HG03025 (cell line): ENCODE results near the gene FOXE3.

ENCODE experiments used
- ATAC-seq: cut with Tn5 transposase; IDR thresholded peaks from one replicate; pipeline ENCODE4 v1.9.1; 2021; ENCODE audit warnings: mild to moderate bottlenecking, moderate library complexity; ENCODE audit not compliant: unreplicated experiment, low FRiP score

Gene FOXE3

GRCh38 chr1:47403321-47403910, 12.7 kb upstream of the FOXE3 start:
- no peak for ATAC-seq

DNA sequence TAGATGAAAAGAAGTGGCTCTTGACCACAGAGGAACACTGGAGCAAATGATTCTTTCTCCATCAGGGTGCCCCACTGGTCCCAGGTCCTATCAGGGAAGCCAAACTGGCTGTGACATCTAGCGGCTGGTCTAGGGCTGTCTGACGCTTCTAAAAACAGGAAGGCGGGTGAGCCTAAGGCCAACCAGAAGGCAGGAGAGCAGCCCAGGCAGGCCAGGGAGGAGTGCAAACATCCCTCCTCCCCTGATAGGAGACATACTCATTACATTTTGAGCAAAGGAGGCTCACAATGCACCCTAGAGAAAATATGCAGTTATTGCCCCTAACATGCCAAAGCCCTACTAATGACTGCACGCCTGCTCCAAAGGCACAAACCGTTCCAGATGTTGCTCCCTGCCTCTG, 10.4 kb upstream of the FOXE3 start:
- ATAC-seq: no peak

DNA sequence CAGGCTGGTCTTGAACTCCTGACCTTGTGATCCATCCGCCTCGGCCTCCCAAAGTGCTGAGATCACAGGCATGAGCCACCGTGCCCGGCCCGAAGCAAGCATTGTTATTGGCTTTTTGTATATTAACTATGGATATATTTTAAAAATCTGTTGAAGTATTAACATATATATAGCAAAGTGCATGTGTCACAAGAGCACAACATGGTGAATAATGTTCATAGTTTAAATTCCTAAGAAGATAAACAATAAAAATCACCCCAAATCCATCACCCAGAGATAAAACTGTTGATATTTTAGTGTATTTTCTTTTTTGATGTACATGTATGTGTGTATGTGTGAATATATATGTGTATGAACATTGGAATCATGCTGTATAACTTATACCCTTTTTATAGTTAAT, 9.1 kb upstream of the FOXE3 start:
- ATAC-seq: no peak

DNA sequence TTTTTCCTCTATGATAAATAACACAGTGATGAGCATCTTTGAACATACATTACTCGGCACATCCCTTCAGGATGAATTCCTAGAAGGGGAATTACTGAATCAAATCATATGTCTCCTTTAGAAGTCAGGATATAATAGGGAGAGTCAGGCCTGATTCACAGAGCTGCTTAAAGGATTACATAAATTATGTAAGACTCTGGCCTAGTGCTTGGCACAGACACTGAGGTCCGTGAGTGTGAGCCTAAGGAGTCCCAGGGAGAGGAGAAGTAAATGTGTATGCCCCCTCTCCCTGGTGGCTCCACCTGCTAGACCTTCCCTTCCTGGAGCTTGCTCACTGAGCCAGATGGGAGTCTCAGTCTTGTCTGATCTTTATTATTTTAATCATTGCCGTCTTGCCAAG, 8.6 kb upstream of the FOXE3 start:
- ATAC-seq: no peak

DNA sequence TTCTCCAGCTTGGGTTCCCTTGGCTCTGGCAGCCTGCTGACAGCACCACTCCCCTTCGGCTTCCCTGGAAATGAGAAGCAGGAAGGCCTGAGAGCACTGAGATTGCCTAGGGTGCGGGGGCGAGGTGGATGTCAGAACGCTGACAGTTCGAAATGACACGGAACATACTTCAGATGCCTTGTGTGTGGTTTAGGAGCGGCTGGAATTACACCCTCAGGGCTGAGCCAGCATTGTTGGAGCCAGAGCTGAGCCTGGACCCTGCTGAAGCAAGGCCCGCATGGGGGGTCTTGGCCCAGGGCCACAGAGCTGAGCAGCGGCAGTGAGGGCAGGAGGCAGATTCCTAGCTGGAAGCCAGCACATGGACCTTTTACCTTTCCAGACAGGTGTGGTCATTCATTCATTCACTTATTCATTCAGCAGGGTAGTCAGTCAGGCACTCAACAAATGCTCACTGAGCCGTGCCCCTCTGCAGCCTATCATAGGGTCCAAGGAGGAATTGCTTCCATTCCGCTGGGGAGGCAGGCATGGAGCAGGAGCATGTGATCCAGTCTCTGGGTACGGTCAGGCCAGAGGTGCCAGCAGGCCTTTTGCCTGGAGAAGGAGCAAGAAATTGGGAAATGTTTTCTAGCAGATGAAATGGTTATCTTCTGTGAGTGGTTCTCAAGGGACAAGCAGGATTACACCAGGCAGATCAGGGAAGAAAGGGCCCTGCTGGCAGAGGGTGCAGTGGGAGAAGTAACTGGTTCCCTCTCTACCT, 6.6 kb upstream of the FOXE3 start:
- ATAC-seq: no peak

DNA sequence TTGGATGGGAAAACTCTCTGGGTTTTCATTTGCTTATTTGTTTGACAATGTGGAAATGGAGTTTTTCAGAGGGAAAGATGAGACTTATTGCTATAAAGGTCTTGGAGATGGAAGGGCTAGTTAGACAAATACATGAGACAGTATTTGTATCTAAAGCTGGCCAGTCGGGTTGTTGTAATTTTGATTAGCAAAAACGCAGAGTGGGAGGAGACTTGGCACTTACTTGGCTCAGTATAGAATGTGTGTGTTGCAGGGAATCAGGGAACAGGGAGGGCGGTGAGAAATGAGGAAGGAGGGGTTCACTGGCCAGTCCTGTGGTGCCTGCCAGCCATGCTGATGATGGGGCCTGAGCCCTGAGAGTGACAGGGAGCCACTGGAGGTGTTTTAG, 6.0 kb upstream of the FOXE3 start:
- ATAC-seq: no peak

DNA sequence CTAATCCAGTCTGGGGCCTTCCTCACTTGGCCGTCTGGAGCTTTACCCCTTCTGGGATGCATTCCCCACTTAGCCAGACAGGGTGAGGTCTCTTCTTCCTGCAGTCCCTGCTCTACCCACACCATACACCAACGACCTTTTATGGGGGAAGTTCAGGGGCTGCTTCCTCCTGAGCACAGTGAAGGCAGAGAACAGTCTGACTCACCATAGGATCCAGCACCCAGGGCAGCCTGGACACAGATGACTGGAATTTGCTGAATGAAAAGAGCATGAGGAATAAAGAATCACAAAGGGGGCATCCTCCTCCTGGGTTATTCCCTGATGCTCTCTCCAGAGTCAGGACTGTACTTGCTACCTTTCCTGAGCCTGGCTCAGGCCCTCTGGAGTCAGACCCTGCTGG, 4.6 kb upstream of the FOXE3 start:
- no peak for ATAC-seq

GRCh38 chr1:47412437-47412836, 3.6 kb upstream of the FOXE3 start:
- no peak for ATAC-seq

- ATAC-seq: no peak
These were observed 459 bp downstream of the FOXE3 start for GRCh38 chr1:47416319-47417169.

DNA sequence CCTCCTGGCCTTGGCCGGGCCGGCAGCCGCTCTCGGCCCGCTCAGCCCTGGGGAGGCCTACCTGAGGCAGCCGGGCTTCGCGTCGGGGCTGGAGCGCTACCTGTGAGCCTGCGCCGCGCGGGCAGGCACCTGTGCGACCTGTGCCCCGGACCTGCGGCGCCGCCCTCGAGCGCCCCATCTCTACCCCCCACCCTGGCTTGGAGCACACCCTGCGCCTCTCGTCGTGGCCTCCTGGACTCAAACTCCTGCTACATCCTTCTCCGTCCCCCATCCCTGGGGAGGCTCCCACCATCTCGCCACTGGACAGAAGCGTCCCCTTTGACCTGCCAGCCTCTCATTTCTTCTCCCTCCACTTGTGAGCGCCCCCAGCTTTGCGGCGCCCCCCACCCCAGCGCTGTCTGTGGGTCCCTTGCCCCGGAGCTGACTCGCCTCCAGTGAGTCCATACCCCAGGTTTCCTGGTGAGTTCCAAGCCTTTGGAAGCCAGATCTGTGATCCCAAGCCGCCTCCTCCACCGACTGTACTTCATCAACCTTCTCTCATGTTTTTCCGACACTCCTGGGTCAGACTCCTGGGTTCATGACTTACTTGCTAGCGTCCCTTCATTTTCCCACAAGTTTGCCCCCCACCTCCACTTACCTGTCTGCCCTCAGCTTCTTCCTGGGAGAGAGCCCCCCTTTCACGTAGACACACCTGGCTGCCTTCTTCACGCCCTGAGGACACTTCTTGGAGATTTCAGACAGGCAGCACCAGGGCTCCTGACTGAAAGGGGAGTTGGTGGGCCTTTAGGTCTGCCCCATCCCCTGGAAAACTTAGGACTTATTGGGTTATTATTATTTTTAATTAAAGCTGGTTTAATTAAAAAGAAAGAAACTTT, 1.3 kb downstream of the FOXE3 start:
- no peak for ATAC-seq

- ATAC-seq: no peak
These were observed 2.0 kb downstream of the FOXE3 start for GRCh38 chr1:47418122-47418521.

GRCh38 chr1:47418681-47419325, 2.7 kb downstream of the FOXE3 start:
- ATAC-seq: no peak

- ATAC-seq: no peak
These were observed 4.5 kb downstream of the FOXE3 start for GRCh38 chr1:47420547-47420946.

DNA sequence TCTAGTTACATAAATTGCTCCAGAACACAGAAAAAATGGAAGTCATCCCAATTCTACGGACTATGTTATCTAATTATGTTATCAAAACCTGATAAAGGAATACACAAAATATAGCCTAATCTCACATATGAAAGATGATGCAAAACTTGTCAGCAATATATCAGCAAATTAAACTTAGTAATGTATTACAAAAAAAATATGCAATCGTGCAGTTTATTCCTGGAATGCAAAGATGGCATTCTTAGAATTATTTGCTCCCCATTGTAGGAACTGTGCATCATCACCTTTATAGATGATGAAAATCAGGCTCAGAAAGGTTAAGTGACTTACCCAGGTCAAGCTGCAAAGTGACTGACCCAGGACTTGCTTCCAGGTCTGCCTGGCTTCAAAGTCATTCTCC, 7.8 kb downstream of the FOXE3 start:
- no peak for ATAC-seq

- no peak for ATAC-seq
These were observed 8.4 kb downstream of the FOXE3 start for GRCh38 chr1:47424336-47424982.

GRCh38 chr1:47431534-47431933, 15.4 kb downstream of the FOXE3 start:
- ATAC-seq: no peak

DNA sequence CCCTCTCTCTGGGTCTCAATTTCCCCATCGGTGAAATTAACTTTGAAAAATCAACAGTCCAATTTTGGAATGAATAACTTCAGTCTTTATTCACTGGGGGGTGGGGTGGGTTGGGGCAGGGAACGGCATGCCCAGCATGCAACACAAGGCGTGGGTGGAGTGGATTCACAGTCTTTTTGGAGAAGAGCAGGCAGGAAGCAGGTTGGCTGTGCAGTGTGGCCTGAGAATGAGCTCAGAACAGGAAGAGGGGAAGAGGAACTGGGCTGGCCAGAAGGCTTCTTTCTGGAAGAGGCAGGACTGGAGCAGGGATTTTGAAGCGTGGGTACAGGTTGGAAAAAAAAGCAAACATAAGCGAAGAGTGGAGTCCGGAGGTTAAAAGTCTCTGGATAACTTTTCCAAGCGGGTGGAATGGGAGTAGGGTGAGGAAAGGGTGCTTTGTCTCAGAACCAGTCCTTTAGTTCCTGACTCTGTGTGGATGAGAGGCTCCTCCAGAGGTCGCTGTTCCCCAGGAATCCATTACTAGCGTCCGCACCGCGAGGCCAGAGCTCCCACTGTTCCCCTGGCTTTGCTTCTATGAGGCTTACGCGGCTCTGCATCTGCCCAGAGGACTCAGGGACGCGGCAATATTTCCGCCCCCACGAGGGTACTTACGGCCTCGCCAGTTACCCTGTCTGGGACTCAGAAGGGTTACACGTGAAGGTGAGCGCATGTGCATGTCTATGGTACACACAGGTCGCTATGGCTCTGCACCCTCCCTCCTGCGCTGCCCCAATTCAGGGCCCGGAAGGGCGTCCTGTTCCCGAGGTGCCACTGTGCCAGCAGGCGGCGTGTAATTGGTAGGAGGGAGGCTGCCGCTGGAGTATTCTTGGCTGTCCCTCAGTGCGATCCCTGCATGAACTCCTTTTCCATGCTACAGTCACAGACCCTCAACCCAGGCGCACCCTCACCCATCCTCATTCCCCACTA, 16.3 kb downstream of the FOXE3 start:
- ATAC-seq: no peak

DNA sequence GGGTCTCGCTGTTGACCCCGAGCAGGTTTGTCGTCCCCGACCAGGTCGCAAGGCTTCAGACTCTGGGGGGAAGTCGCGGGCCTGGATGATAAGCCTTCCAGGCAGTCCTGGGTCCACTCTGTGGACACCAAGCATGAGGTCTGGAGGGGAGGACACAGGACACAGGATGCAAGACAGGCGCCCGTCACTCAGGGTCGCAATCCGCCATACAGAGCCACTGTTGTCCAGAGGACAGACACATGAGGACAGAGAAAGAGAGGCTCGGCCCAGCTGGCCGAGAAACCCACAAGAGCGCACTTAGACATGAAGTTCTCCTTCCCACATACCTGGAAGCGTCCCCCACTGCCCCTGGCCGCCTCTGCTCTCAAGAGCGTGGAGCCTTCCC, 16.9 kb downstream of the FOXE3 start:
- no peak for ATAC-seq
